ENCODE measurements around the gene PVALB. TPM values are rescaled to one million over a fixed set of nuclear protein-coding genes. Genes with fewer than 3 reads are reported as not detected.

Gene PVALB
- polyA plus RNA-seq, 1 of the 3 experiments (the other 2 are of a cell fraction): not detected

DNA sequence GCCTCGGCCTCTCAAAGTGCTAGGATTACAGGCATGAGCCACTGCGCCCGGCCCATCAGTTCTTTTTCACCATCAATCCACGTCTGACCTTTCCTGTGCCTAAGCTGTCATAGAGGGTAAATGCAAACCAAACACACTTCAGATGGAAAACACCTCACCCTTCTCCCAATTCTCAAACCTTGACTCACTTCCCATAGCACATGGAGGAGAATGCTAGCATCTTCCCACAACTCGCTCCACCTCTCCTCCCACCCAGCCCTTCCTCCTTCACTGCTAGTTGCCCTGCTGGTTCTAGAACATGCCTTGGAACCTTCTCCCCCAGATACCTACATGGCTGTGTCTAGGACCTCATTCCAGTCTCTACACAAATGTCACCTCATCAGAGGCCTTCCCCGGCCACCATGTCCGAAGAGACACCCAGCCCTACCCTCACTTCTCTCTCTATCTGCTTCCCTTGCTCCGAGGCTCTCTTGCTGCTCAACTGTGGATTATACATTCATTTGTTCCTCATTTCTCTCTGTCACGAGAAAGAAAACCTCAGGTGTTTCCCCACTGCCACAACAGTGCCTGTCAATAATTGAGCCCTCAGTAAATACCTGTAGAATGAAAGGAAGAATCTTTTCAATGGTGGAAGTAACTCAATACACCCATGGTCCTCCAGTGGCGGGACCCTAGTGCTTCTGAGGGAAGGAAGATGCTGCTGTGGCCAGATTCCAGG lies 22.7 kb upstream of the PVALB start:
- H3K4me1 ChIP-seq (ENCODE audit: control insufficient read depth in 1 of 2, insufficient read depth in 2 of 2, low read depth in 1 of 2, low read length in 1 of 2): no peaks in the 10 kb centered on the region
- no peak overlapping the region for H3K4me3 ChIP-seq (ENCODE audit: low read depth in 2 of 2, low read length in 1 of 2)
- ChIA-PET CTCF (interaction anchor here (0.8 to 3.2 kb wide), 2 partner anchors 17 to 58 kb away, joined by 4 to 25 read pairs; no protein-coding TSS in a partner anchor), POLR2A (no interaction called here)
- no peaks in the 10 kb centered on the region for H3K79me2 ChIP-seq (ENCODE audit: insufficient read depth)
- no peaks in the 10 kb centered on the region for H3K36me3 ChIP-seq (replicated peaks in 1 of 2; ENCODE audit: control insufficient read depth in 1 of 2, insufficient read depth in 2 of 2, low read length in 1 of 2)
- 64% methylated on average over 10 of the region's 10 CpGs for WGBS (ENCODE audit: low lambda C conversion rate)
- no peaks in the 10 kb centered on the region for H3F3A ChIP-seq (replicated peaks; ENCODE audit: insufficient read depth)
- no peak overlapping the region for H2AFZ ChIP-seq (ENCODE audit: low read depth)
- no peak overlapping the region for H3K27ac ChIP-seq (ENCODE audit: low read depth in 2 of 2, low read length in 1 of 2)
- no peak for DNase-seq
- H3K9me2 ChIP-seq: no peaks in the 10 kb centered on the region
- no peak overlapping the region for H3K4me2 ChIP-seq
- no peak overlapping the region for H3K9ac ChIP-seq
- peaks cover 20% of the 10 kb centered on the region; the same call in 1 of the 2 replicates for H3K27me3 ChIP-seq (ENCODE audit: insufficient read depth)
- H4K20me1 ChIP-seq (ENCODE audit: insufficient read depth): no peaks in the 10 kb centered on the region
- no peaks in the 10 kb centered on the region for H3K9me3 ChIP-seq
- TF ChIP-seq TAF1 (IDR thresholded peaks at IDR 0.05; ENCODE audit: borderline replicate concordance, low read depth, low read length): no peak
- TF ChIP-seq, protein P1, sequence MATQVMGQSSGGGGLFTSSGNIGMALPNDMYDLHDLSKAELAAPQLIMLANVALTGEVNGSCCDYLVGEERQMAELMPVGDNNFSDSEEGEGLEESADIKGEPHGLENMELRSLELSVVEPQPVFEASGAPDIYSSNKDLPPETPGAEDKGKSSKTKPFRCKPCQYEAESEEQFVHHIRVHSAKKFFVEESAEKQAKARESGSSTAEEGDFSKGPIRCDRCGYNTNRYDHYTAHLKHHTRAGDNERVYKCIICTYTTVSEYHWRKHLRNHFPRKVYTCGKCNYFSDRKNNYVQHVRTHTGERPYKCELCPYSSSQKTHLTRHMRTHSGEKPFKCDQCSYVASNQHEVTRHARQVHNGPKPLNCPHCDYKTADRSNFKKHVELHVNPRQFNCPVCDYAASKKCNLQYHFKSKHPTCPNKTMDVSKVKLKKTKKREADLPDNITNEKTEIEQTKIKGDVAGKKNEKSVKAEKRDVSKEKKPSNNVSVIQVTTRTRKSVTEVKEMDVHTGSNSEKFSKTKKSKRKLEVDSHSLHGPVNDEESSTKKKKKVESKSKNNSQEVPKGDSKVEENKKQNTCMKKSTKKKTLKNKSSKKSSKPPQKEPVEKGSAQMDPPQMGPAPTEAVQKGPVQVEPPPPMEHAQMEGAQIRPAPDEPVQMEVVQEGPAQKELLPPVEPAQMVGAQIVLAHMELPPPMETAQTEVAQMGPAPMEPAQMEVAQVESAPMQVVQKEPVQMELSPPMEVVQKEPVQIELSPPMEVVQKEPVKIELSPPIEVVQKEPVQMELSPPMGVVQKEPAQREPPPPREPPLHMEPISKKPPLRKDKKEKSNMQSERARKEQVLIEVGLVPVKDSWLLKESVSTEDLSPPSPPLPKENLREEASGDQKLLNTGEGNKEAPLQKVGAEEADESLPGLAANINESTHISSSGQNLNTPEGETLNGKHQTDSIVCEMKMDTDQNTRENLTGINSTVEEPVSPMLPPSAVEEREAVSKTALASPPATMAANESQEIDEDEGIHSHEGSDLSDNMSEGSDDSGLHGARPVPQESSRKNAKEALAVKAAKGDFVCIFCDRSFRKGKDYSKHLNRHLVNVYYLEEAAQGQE (IDR thresholded peaks at IDR 0.05; ENCODE audit: low read depth, low read length): no peak
- TF ChIP-seq POLR2AphosphoS5 (IDR thresholded peaks at IDR 0.05; ENCODE audit: low read depth, low read length): no peak
- TF ChIP-seq MXI1 (IDR thresholded peaks at IDR 0.05; ENCODE audit: low read depth, low read length): no peak
- TF ChIP-seq, protein P2, sequence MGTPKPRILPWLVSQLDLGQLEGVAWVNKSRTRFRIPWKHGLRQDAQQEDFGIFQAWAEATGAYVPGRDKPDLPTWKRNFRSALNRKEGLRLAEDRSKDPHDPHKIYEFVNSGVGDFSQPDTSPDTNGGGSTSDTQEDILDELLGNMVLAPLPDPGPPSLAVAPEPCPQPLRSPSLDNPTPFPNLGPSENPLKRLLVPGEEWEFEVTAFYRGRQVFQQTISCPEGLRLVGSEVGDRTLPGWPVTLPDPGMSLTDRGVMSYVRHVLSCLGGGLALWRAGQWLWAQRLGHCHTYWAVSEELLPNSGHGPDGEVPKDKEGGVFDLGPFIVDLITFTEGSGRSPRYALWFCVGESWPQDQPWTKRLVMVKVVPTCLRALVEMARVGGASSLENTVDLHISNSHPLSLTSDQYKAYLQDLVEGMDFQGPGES (IDR thresholded peaks at IDR 0.05; ENCODE audit: low read depth, low read length): no peak
- TF ChIP-seq ELF1 (IDR thresholded peaks at IDR 0.05): no peak
- TF ChIP-seq EZH2phosphoT487 (IDR thresholded peaks at IDR 0.05; ENCODE audit: borderline replicate concordance, low read depth): no peak
- no peak for TF ChIP-seq NRF1 (IDR thresholded peaks at IDR 0.05; ENCODE audit: low read depth, low read length)
- TF ChIP-seq NFIC (IDR thresholded peaks at IDR 0.05; ENCODE audit: borderline replicate concordance): no peak
- TF ChIP-seq TCF12 (IDR thresholded peaks at IDR 0.05): no peak
- no peak for TF ChIP-seq RAD21 (IDR thresholded peaks at IDR 0.05; ENCODE audit: low read length)
- TF ChIP-seq, protein P3, sequence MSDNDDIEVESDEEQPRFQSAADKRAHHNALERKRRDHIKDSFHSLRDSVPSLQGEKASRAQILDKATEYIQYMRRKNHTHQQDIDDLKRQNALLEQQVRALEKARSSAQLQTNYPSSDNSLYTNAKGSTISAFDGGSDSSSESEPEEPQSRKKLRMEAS (IDR thresholded peaks at IDR 0.05; ENCODE audit: low read depth): no peak
- no peak for TF ChIP-seq GABPA (IDR thresholded peaks at IDR 0.05; ENCODE audit: low read depth)
- TF ChIP-seq SMC3 (IDR thresholded peaks at IDR 0.05; ENCODE audit: low read depth, low read length): no peak

Measured in SK-N-SH (cell line).